ENCODE data around the gene IPO8.
A peak's percentile ranks its signal among the peaks of the same experiment; 100 is the strongest.

IPO8 gene

DNA sequence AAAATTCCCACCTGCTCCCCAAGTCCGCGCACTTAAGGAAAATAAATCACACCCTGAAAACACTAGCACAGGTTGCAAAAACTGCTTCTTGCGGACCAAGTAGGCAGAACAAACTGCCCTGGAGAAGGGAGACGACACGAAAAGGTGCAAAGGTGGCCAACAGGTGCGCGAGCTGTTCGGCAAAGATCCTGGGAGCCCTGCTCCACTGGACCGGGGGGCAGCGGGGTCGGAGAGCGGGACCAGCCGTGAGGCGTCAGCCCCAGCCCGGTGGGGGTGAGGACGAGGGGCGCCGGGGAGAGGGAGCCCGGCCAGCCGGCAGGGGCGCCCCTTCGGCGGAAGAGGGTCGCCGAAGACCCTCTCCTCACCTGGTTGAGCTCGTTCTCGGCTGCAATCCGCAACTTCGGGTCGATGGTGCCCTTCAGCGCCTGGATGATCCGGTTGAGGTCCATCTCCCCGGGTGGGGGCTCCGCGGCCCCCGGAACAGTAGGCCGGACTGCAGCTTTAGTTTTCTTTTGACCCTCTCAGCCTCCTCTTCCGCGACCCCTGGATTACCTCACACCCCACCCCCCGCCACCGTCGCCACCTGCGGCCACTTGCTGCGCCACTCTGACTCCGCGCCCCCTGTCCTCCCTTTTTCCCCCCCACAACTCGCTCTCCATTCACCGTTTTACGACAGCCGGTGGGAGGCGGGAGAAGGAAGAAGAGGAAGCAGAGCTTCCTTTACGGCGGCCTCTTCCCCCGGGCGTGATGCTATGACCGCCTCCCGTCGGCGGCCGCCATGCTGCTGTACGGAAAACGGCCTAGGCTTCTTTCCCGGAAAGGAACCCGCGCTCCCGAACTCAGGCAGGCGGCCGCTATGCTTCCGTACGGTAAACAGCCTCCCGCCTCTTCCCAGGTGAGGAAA, at the start of gene IPO8:
Gene IPO8 (minus strand): TSS at position 671 of the 904 bp plus-strand sequence. CDS start 222 bp downstream, at position 449.
- FAIRE-seq, result peak; percentile 87

DNA sequence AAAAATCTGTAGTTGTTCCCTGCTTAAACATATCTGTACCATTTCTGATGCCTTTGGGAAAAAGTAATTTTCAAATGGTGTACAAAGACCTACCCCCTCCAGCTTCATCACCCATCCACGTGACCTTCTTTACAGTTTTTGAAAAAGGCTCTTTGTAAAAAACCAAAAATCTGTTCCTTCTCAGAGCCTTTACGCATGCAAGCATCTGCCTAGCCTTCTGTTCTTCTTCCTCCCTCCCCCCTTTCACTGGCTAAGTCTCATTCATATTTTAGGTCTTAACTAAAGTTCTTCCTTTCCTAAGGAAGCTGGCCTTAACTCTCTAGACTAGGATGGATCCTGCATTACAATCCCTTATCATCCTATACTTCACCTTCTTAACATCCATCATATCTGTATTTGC, 48.7 kb upstream of the IPO8 start:
- FAIRE-seq, result no peak

GRCh38 chr12:30740274-30740673, 44.6 kb upstream of the IPO8 start:
- no peak for FAIRE-seq

- FAIRE-seq, result no peak
Measured at GRCh38 chr12:30739020-30739419, 43.4 kb upstream of the IPO8 start.

DNA sequence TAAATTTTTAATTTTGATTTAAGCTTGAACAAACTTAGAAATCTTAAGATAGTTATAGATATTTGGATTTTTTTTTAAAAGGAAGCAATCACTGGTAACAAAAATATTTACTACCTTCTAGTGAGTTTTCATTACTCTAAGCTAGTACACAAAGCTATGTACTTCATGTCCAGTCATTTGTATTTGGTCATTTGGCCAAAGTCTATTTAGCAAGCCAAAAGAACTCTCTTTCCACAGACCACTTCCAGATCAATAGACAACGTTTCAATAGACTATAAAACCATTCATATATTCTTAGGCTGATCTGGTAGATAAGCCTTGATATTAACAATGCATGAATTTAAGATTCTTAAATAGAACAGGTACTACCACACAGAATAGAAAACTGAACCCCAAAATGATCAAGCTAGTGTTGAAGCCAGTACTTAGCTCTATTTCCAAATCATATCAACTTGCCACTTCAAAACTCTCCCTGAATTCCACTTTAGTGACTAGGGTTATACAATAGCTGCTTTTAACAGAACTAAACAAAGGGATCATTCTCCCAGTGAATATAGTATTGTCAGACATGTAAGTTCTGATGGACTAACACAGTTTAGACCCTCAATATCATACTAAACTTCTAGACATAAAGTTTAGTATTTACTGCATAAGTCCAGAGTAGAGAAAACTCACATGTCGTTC, 37.4 kb upstream of the IPO8 start:
- FAIRE-seq, result no peak

DNA sequence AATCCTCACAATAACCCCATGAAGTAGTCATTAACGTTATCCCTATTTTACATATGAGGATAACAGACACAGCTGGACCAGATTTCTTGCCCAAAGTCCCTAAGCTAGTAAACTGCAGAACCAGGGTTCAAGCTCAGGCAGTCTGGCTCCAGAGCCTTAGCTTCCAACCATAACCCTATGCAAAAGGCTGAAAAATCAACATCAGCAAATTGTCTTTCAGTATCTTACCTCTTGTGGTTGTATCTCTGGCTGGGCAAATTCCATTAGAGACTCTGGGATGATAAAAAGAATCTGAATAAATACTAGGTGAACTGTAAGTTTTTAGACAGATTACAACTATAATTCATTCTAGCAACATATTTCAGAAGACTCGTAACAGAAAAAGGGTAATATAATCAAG, 34.3 kb upstream of the IPO8 start:
- FAIRE-seq, result no peak

DNA sequence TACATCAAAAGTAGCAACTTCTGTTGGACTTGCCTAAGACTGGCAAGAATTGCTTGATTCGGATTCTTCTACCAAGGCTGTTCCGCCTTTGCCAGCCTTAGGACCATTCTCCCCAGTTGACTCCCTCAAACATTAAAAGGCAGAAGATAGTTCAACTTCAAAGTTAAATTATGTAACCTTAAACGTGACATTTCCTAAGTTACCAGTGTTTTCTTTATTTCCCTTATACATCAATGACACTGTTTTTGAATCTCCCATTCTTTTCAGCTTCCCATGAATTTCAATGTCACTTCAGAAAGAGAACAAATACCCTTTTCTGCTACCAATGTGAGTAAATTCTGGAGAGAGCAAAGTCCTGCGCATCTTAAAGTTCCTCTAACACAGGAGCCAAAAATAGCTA, 33.9 kb upstream of the IPO8 start:
- FAIRE-seq, result no peak

- FAIRE-seq, result no peak
Measured at GRCh38 chr12:30726647-30727046, 31.0 kb upstream of the IPO8 start.

GRCh38 chr12:30725739-30726138, 30.1 kb upstream of the IPO8 start:
- no peak for FAIRE-seq

GRCh38 chr12:30719060-30719459, 23.4 kb upstream of the IPO8 start:
- no peak for FAIRE-seq

DNA sequence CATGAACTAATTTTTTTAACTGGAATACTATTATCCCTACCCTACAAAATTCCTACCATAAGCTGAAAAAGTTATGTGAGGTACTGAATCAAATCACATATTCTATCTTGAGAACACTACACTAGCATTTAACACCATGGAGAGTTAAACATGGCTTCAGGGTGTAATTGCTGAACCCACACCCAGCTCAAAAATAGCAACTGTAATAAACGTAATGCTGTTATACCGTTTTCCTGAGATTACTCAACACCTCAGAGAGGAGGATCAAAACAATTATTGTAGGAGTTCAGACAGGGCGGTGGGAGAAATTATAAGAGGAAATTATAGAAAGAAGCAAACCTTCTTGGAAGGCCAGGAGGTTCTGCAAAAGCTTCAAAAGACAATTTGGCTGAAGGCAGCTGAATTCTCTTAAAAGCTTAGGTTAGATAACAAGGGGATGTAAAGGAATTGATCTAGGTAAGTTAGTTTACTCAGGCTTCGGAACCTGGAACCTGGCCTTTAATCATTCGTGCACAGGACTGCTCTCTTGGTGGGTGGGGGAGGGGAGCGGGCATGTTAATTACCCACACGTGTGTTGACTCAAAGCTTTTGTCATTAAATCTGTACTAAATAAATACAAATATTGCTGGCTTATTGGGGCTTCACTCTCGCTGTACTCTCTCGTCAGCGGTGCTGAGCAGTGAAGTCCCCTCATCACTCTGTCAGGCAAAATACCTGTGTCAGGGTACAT, 12.1 kb upstream of the IPO8 start:
- FAIRE-seq, result no peak

DNA sequence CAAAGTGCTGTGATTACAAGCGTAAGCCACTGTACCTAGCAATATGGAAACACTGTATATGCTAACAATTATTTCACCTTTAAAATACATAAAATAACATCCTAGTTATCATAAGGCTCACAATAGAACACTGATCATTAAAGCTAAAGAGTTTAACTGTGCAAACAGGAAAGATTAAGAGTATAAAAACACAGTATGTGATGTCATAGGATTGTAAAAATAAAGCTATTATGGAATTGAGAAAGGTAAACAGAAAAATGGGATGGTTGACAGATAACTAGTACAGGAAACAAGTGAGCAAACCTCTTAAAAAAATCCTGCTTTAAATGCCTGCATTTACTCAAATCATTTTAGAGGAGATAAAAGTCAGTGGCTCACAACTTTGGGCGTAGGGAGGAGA, 10.8 kb upstream of the IPO8 start:
- FAIRE-seq, result no peak

DNA sequence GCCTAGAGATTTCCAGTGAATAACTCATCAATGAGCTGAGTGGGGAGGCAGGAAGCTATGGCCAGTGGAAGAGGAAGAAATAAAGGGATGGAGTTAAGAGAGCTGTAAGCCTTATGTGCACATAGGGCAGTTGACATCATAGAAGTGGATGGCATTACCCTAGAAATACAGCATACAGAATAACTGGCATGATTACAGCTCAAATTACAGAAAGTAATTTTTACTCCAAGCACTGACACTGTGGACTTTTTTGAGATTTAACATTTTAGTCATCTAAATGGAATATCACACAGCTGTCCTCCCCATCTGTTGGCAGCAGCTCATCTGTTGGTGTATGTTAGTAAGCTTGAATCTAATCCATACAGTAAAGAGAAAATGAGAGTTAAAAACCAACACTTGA, 5.4 kb upstream of the IPO8 start:
- FAIRE-seq, result no peak

- FAIRE-seq, result no peak
Measured at GRCh38 chr12:30700216-30700900, 4.7 kb upstream of the IPO8 start.

GRCh38 chr12:30698346-30698745, 2.7 kb upstream of the IPO8 start:
- FAIRE-seq, result no peak

DNA sequence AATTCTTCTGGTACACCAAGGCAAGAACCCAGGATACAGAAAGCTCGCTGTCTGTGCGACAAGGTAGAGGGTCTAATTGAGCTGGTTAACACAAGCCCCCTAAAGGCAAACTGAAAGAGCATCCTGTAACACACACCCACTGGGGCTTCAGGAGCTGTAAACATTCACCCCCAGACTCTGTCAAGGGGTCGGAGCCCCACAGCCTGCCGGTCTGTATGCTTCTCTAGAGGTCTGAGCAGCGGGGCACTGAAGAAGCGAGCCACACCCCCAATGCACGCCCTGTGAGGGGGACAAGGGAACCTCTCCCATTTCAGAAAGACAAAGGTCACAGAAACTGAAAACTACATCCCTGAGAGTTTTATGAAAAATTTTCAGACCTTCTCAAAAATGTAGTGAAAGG, 1.3 kb upstream of the IPO8 start:
- no peak for FAIRE-seq

DNA sequence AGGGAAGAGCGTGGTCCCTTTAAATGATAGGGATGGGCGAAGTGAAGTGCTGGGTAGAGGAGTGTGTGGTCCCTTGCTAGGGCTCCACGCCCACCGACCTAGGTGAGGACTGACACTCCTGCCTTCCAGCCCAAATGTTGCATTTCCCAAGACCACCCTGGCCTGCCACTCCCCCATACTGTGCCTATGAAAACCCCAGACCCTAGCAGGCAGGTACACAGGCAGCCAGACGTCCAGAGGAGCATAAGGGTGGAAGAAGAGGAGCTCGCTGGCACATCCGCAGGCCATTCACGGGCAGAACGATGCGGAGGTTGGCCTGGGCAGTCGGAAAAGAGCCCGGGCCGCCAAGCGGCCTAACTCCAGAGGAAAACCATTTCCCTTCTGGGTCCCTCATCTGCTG, 817 bp upstream of the IPO8 start:
- no peak for FAIRE-seq

GRCh38 chr12:30696103-30696408, 387 bp upstream of the IPO8 start:
- FAIRE-seq, result no peak

DNA sequence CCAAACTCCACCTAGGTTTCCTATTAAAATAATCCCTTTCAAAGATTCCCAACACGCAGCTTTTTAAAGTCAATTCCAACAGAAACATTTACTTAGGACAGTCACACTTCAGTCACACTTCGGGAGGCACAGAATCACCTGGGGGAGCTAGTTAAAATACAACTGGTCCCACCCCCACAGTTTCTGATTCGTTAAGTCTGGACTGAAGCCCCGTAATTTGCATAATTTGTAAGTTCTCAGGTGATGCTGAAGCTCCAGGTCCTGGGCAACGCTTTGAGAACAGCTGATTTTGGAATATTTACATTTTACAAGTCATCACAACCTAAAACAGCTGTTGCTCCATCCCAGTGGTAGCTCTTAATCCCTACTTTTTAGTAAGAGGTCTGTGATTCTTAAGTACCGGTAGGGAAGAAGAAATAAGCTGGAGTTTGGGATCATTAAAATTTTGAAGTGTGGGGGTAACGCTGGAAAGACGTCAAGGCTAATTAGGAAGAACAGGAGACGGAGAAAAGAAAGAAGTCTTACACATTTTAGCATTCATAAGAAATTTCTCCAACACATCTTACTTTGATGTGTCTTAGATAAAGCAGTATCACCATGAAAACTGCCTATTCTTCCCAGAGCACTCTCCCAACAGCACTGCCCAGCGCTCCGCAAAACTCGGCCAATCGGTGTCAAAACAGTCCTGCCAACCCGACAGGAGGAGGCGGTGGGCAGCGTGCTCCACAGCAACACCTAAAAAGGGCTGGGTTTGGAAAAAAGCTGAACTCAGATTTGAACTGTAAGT, 1.1 kb downstream of the IPO8 start:
- FAIRE-seq, result no peak

DNA sequence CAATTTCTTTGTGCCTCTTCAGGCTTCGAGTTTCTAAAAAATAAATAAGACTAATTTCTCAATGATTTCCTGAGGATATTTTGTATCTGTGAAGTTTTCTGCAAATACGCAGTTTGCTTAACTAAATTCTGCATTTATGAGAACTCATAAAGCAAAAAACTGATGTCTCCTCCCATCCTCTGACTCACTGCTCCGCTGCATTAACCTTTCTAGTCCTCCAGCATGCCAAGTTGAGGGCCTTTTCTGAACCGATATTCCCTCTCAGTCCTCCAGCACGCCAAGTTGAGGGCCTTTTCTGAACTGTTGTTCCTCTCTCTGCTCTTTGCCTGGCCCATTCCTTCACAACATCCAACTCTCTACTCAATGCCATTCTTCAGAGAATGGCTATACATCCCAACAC, 3.2 kb downstream of the IPO8 start:
- no peak for FAIRE-seq

- no peak for FAIRE-seq
Measured at GRCh38 chr12:30691122-30691879, 4.4 kb downstream of the IPO8 start.
